Skin epidermis (tissue), 12 donors: ENCODE data around the gene GET4.
A peak's percentile ranks its signal among the peaks of the same experiment; 100 is the strongest.

Experiments used
- H3K27ac ChIP-seq, 21 experiments: fragments of 200-600 bp; sonication (generic) in 11 of 21; one replicate each; pipeline ENCODE4 v1.5.0; 2020; ENCODE audit warnings: mild to moderate bottlenecking in 3 of 21, inconsistent platforms in 2 of 21, moderate library complexity in 2 of 21
- H3K4me3 ChIP-seq, 7 experiments: fragments of 200-600 bp; sonication (generic) in 2 of 7; one replicate each; pipeline ENCODE4 v1.5.0; 2020; ENCODE audit warnings: inconsistent platforms in 2 of 7, mild to moderate bottlenecking in 2 of 7, moderate library complexity in 1 of 7

GET4 gene

GRCh38 chr7:882336-883035, 6.1 kb downstream of the GET4 start:
- H3K4me3 ChIP-seq = no peak overlapping the region
- peak overlapping the region in 1 of 21 experiments; percentile 47 for H3K27ac ChIP-seq

- Histone ChIP-seq H3K27ac (peak overlapping the region in 2 of 21 experiments; percentile 15 to 47), H3K4me3 (no peak overlapping the region)
Observed at GRCh38 chr7:883055-884021, 7.0 kb downstream of the GET4 start.

- Histone ChIP-seq H3K27ac (peak overlapping the region in 2 of 21 experiments; percentile 30 to 47), H3K4me3 (no peak overlapping the region)
Observed at GRCh38 chr7:884191-885003, 8.0 kb downstream of the GET4 start.

- H3K27ac ChIP-seq = no peak overlapping the region
Observed at GRCh38 chr7:885261-885892, 9.0 kb downstream of the GET4 start.

GRCh38 chr7:885893-886625, 9.7 kb downstream of the GET4 start:
- Histone ChIP-seq H3K4me3 (peak overlapping the region in 1 of 7 experiments; percentile 9), H3K27ac (peak overlapping the region in 1 of 21 experiments; percentile 50)

More at GRCh38 chr7:885261-885892, 9.0 kb downstream of the GET4 start:
- no peak overlapping the region for H3K4me3 ChIP-seq

GRCh38 chr7:886626-887487, 10.5 kb downstream of the GET4 start:
- Histone ChIP-seq H3K4me3 (no peak overlapping the region), H3K27ac (peak overlapping the region in 1 of 21 experiments; percentile 50)

GRCh38 chr7:887488-887820, 11.1 kb downstream of the GET4 start:
- no peak overlapping the region for H3K27ac ChIP-seq
- no peak overlapping the region for H3K4me3 ChIP-seq

- H3K27ac ChIP-seq = no peak overlapping the region
- H3K4me3 ChIP-seq = no peak overlapping the region
Observed at GRCh38 chr7:888081-889024, 12.0 kb downstream of the GET4 start.

GRCh38 chr7:889025-889390, 12.7 kb downstream of the GET4 start:
- no peak overlapping the region for H3K4me3 ChIP-seq
- no peak overlapping the region for H3K27ac ChIP-seq

- no peak overlapping the region for H3K4me3 ChIP-seq
- H3K27ac ChIP-seq = no peak overlapping the region
Observed at GRCh38 chr7:889391-889790, 13.0 kb downstream of the GET4 start.

- Histone ChIP-seq H3K27ac (no peak overlapping the region), H3K4me3 (no peak overlapping the region)
Observed at GRCh38 chr7:890868-891267, 14.5 kb downstream of the GET4 start.

GRCh38 chr7:891291-891690, 14.9 kb downstream of the GET4 start:
- Histone ChIP-seq H3K27ac (no peak overlapping the region), H3K4me3 (no peak overlapping the region)

- H3K27ac ChIP-seq = no peak overlapping the region
- no peak overlapping the region for H3K4me3 ChIP-seq
Observed at GRCh38 chr7:891805-892204, 15.5 kb downstream of the GET4 start.

- H3K4me3 ChIP-seq = no peak overlapping the region
- no peak overlapping the region for H3K27ac ChIP-seq
Observed at GRCh38 chr7:892648-893593, 16.6 kb downstream of the GET4 start.

GRCh38 chr7:893686-894085, 17.3 kb downstream of the GET4 start:
- no peak overlapping the region for H3K4me3 ChIP-seq
- no peak overlapping the region for H3K27ac ChIP-seq
